Kidney (tissue), 11 donors: ENCODE data around the gene GPR89A. TPM values are rescaled to one million over a fixed set of nuclear protein-coding genes. Genes with fewer than 3 reads are reported as not detected.
"Not testable (repeated sequence)": the region's sequence is repeated elsewhere in the genome, so short reads cannot be mapped to it uniquely, and the experiment has no call there.

Experiments used
- DNase-seq, 5 donors: peaks; one replicate each; pipeline ENCODE4 v3.0.0-alpha.2; 2013 to 2020
- FAIRE-seq: peaks from 2 replicates; lab custom pipeline; 2012; peaks lifted over from hg19 to GRCh38; lab: Jason Lieb, UNC
- H3K27ac ChIP-seq, 2 donors: one replicate each; pipeline ENCODE4 v1.7.0; 2013; ENCODE audit warnings: low read depth in 2 of 2, low read length in 2 of 2, inconsistent platforms in 1 of 2
- H3K27me3 ChIP-seq: one replicate; pipeline ENCODE4 v1.7.1; 2013; ENCODE audit warnings: low read length, inconsistent platforms; ENCODE audit not compliant: control insufficient read depth, insufficient read depth
- H3K36me3 ChIP-seq, 3 donors: one replicate each; pipeline versions ENCODE4 v1.7.0 to v1.7.1; 2013; ENCODE audit warnings: low read length in 3 of 3, control low read depth in 1 of 3, inconsistent platforms in 1 of 3; ENCODE audit not compliant: insufficient read depth in 3 of 3, control insufficient read depth in 2 of 3
- H3K4me1 ChIP-seq, 3 donors: one replicate each; pipeline versions ENCODE4 v1.7.0 to v1.7.1; 2013; ENCODE audit warnings: low read length in 3 of 3, inconsistent platforms in 1 of 3, low read depth in 1 of 3; ENCODE audit not compliant: control insufficient read depth in 2 of 3, insufficient read depth in 2 of 3
- H3K4me3 ChIP-seq, 3 donors: one replicate each; pipeline versions ENCODE4 v1.7.0 to v1.8.1; 2013; ENCODE audit warnings: low read length in 3 of 3, control low read depth in 1 of 3, inconsistent platforms in 1 of 3
- H3K9ac ChIP-seq, 3 donors: one replicate each; pipeline versions ENCODE4 v1.7.0 to v1.7.1; 2013; ENCODE audit warnings: low read length in 3 of 3, control low read depth in 1 of 3, inconsistent platforms in 1 of 3
- H3K9me3 ChIP-seq, 3 donors: one replicate each; pipeline versions ENCODE4 v1.7.0 to v1.7.1; 2013; ENCODE audit warnings: low read length in 3 of 3, control low read depth in 1 of 3, inconsistent platforms in 1 of 3; ENCODE audit not compliant: control insufficient read depth in 2 of 3, insufficient read depth in 1 of 3
- intact Hi-C: fragments of 100-400 bp; cut with DNase I; formaldehyde crosslinking; loops from one replicate; pipeline ENCODE4 v1.11.1; 2022
- polyA plus RNA-seq: library from polyadenylated mRNA; stranded (reverse); fragments of 350-450 nt; fragmentation: Illumina TruSeq; extraction: RNeasy Lipid Tissue Mini Kit (QIAGEN cat#74804); gene quantifications from one replicate; pipeline ENCODE4 v1.2.3, GENCODE V29; 2014; ENCODE audit warnings: low read depth, low replicate concordance; ENCODE audit not compliant: insufficient read depth
- total RNA-seq: library from RNA; stranded (reverse); fragmentation: NEBNext Ultra II Directional; extraction: Animal tissue kit (Norgen Biotek cat#: 25700); gene quantifications from one replicate; pipeline ENCODE4 v1.2.1, GENCODE V29; 2021
- donor health status: control.
- donor health status: control.
- donor health status: DM: yes; HTN: yes; CAD: no.
- donor health status: Normal renal cell carcinoma (clear cell type).

GPR89A gene
- total and polyA plus RNA-seq, 2 donors from 2014 or later, result 18.2 to 21.0 TPM

- FAIRE-seq, result not testable (repeated sequence)
Measured at GRCh38 chr1:145643990-145644389, 36.2 kb downstream of the GPR89A start.

GRCh38 chr1:145656245-145656943 lies 48.6 kb downstream of the GPR89A start:
- H3K9me3 ChIP-seq, H3K9ac ChIP-seq, H3K27me3 ChIP-seq, H3K36me3 ChIP-seq, H3K4me1 ChIP-seq, intact Hi-C loops, H3K4me3 ChIP-seq, FAIRE-seq, H3K27ac ChIP-seq: not testable (repeated sequence)
- DNase-seq, result peak in 2 of 5 donors; percentile 13 to 15

More at GRCh38 chr1:145643990-145644389, 36.2 kb downstream of the GPR89A start:
- H3K27me3 ChIP-seq, H3K4me1 ChIP-seq, intact Hi-C loops, H3K36me3 ChIP-seq, H3K9me3 ChIP-seq, H3K4me3 ChIP-seq, H3K27ac ChIP-seq, H3K9ac ChIP-seq, DNase-seq: not testable (repeated sequence)

- H3K4me3 ChIP-seq, H3K4me1 ChIP-seq, DNase-seq, H3K27me3 ChIP-seq, H3K27ac ChIP-seq, H3K9ac ChIP-seq, H3K9me3 ChIP-seq, H3K36me3 ChIP-seq, FAIRE-seq, intact Hi-C loops: not testable (repeated sequence)
Measured at GRCh38 chr1:145662502-145662901, 54.7 kb downstream of the GPR89A start.

GRCh38 chr1:145665015-145665414 lies 57.2 kb downstream of the GPR89A start:
- H3K36me3 ChIP-seq, H3K4me1 ChIP-seq, H3K9ac ChIP-seq, H3K4me3 ChIP-seq, FAIRE-seq, DNase-seq, H3K27ac ChIP-seq, intact Hi-C loops, H3K9me3 ChIP-seq, H3K27me3 ChIP-seq: not testable (repeated sequence)

- DNase-seq, H3K4me1 ChIP-seq, FAIRE-seq, H3K36me3 ChIP-seq, intact Hi-C loops, H3K9me3 ChIP-seq, H3K9ac ChIP-seq, H3K27ac ChIP-seq, H3K27me3 ChIP-seq, H3K4me3 ChIP-seq: not testable (repeated sequence)
Measured at GRCh38 chr1:145670995-145671745, 63.4 kb downstream of the GPR89A start.

- H3K4me1 ChIP-seq, FAIRE-seq, DNase-seq, intact Hi-C loops, H3K4me3 ChIP-seq, H3K27ac ChIP-seq, H3K27me3 ChIP-seq, H3K9me3 ChIP-seq, H3K9ac ChIP-seq, H3K36me3 ChIP-seq: not testable (repeated sequence)
Measured at GRCh38 chr1:145673217-145673616, 65.4 kb downstream of the GPR89A start.

- H3K36me3 ChIP-seq, result peaks cover 0 to 12% (median 7%) of the 10 kb centered on the region in 3 donors
- intact Hi-C loops, H3K27ac ChIP-seq, H3K4me3 ChIP-seq, DNase-seq, H3K27me3 ChIP-seq, FAIRE-seq, H3K9ac ChIP-seq, H3K9me3 ChIP-seq, H3K4me1 ChIP-seq: not testable (repeated sequence)
Measured at GRCh38 chr1:145684858-145685257, 77.1 kb downstream of the GPR89A start.

- peaks cover 0 to 17% (median 7%) of the 10 kb centered on the region in 3 donors for H3K4me1 ChIP-seq
- H3K9me3 ChIP-seq, H3K9ac ChIP-seq, FAIRE-seq, DNase-seq, H3K4me3 ChIP-seq, H3K27ac ChIP-seq, intact Hi-C loops, H3K27me3 ChIP-seq: not testable (repeated sequence)
- H3K36me3 ChIP-seq, result peaks cover 0 to 14% (median 8%) of the 10 kb centered on the region in 3 donors
Measured at GRCh38 chr1:145686078-145686477, 78.3 kb downstream of the GPR89A start.
